Fibroblast of lung (primary cell): ENCODE results near the gene DNAH5. TPM values are rescaled to one million over a fixed set of nuclear protein-coding genes. Genes with fewer than 3 reads are reported as not detected.

Source experiments
- DNase-seq, 2 donors: peaks; one replicate each; pipeline versions ENCODE4 v3.0.0 to v3.0.0-alpha.2; 2010; ENCODE audit warnings: low read depth in 2 of 2
- H2AFZ ChIP-seq: 2 replicates; pipeline ENCODE4 v1.5.1; 2012; ENCODE audit warnings: low read length, control low read depth, inconsistent platforms
- H3K27ac ChIP-seq: 2 replicates; pipeline ENCODE4 v1.5.1; 2011; ENCODE audit warnings: low read length, control low read depth; ENCODE audit not compliant: insufficient read depth
- H3K27me3 ChIP-seq: 2 replicates; pipeline ENCODE4 v1.5.1; 2011; ENCODE audit warnings: mild to moderate bottlenecking, low read length; ENCODE audit not compliant: control insufficient read depth, insufficient read depth
- H3K36me3 ChIP-seq: 2 replicates; pipeline ENCODE4 v1.5.1; 2011; ENCODE audit warnings: low read length; ENCODE audit not compliant: control insufficient read depth, insufficient read depth
- H3K4me1 ChIP-seq: 2 replicates; pipeline ENCODE4 v1.5.1; 2011; ENCODE audit warnings: low read length; ENCODE audit not compliant: control insufficient read depth, insufficient read depth; ENCODE audit errors: extremely low read depth
- H3K4me2 ChIP-seq: 2 replicates; pipeline ENCODE4 v1.5.1; 2011; ENCODE audit warnings: low read length, control low read depth; ENCODE audit not compliant: insufficient read depth; ENCODE audit errors: extremely low read depth
- H3K4me3 ChIP-seq, 4 experiments: fragments of 200-600 bp in 1 of 4; sonication (generic) in 1 of 4; replicated peaks in 1 of 4; 2 replicates each; pipeline ENCODE4 v1.5.1; 2011 to 2016; ENCODE audit warnings: low read length in 4 of 4, low read depth in 3 of 4, mild to moderate bottlenecking in 3 of 4, control low read depth in 2 of 4, inconsistent platforms in 1 of 4, mixed read lengths in 1 of 4; ENCODE audit not compliant: insufficient read depth in 1 of 4; ENCODE audit errors: control extremely low read depth in 1 of 4
- H3K79me2 ChIP-seq: 2 replicates; pipeline ENCODE4 v1.5.1; 2012; ENCODE audit warnings: mild to moderate bottlenecking, low read length, inconsistent platforms; ENCODE audit not compliant: control insufficient read depth, insufficient read depth
- H3K9ac ChIP-seq: 2 replicates; pipeline ENCODE4 v1.5.1; 2011; ENCODE audit warnings: mild to moderate bottlenecking, low read length, control low read depth; ENCODE audit not compliant: insufficient read depth
- H3K9me3 ChIP-seq: 2 replicates; pipeline ENCODE4 v1.5.1; 2012; ENCODE audit warnings: low read depth, low read length; ENCODE audit not compliant: control insufficient read depth, insufficient read depth
- H4K20me1 ChIP-seq: 2 replicates; pipeline ENCODE4 v1.5.1; 2011; ENCODE audit warnings: low read length; ENCODE audit not compliant: control insufficient read depth, insufficient read depth; ENCODE audit errors: extremely low read depth
- EZH2 ChIP-seq: IDR thresholded peaks from 2 replicates; pipeline ENCODE4 v1.5.1; 2012; ENCODE audit warnings: low read length, control low read depth, mild to moderate bottlenecking; ENCODE audit errors: missing control alignments
- polyA plus RNA-seq, 2 donors: library from polyadenylated mRNA; depleted of rRNA in 1 of 2; stranded (reverse) in 1 of 2; unstranded in 1 of 2; fragments of >200 nt; gene quantifications; 2 replicates each; pipeline ENCODE4 v1.2.1, GENCODE V29; 2011 to 2012; ENCODE audit warnings: missing spikeins in 1 of 2
- total RNA-seq: library from RNA; depleted of rRNA; stranded (reverse); fragments of >200 nt; gene quantifications from 2 replicates; pipeline ENCODE4 v1.2.1, GENCODE V29; 2014
- TF ChIP-seq, protein P1 (sequence below), 2 donors: IDR thresholded peaks in 1 of 2; conservative IDR thresholded peaks in 1 of 2; 1 replicate in 1 of 2; 2 replicates in 1 of 2; pipeline ENCODE4 v1.5.1; 2011 to 2012; ENCODE audit warnings: low read length in 2 of 2, control low read depth in 1 of 2, inconsistent platforms in 1 of 2, low read depth in 1 of 2, mild to moderate bottlenecking in 1 of 2

The DNAH5 gene
- total and polyA plus RNA-seq, 2 donors (not counting 1 experiment from before 2014, with no cell fraction given): 2.1 to 3.1 TPM

DNA sequence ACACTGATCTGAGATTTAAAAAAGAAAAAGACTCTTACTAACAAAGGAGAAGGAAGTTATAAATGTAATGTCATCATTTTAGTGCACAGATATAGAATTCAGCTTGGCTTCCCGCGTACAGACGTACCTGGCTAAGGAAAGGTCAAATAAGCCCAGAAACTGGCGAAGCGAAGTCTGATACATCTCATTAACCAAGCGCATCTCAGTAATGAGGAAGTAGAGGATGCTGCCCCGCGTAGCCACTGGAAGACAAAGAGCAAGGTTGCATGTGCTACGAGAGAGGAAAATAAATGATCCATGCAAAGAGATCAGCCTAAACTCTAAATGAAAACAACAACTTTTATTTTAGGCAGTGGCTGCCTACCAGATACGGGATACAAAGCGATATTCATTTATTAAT is 208.8 kb downstream of the DNAH5 start:
- no peaks in the 10 kb centered on the region for H3K4me1 ChIP-seq
- no peaks in the 10 kb centered on the region for H3K79me2 ChIP-seq
- no peaks in the 10 kb centered on the region for H3K27me3 ChIP-seq
- no peak overlapping the region for H3K4me2 ChIP-seq
- TF ChIP-seq, protein P1, sequence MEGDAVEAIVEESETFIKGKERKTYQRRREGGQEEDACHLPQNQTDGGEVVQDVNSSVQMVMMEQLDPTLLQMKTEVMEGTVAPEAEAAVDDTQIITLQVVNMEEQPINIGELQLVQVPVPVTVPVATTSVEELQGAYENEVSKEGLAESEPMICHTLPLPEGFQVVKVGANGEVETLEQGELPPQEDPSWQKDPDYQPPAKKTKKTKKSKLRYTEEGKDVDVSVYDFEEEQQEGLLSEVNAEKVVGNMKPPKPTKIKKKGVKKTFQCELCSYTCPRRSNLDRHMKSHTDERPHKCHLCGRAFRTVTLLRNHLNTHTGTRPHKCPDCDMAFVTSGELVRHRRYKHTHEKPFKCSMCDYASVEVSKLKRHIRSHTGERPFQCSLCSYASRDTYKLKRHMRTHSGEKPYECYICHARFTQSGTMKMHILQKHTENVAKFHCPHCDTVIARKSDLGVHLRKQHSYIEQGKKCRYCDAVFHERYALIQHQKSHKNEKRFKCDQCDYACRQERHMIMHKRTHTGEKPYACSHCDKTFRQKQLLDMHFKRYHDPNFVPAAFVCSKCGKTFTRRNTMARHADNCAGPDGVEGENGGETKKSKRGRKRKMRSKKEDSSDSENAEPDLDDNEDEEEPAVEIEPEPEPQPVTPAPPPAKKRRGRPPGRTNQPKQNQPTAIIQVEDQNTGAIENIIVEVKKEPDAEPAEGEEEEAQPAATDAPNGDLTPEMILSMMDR (conservative IDR thresholded peaks at IDR 0.05 in 1 of 2, IDR thresholded peaks at IDR 0.05 in 1 of 2; ENCODE audit: low read depth in 1 of 2, low read length in 2 of 2): no peak
- TF ChIP-seq EZH2: no peak
- H3K27ac ChIP-seq: no peak overlapping the region
- no peaks in the 10 kb centered on the region for H3K36me3 ChIP-seq
- no peak overlapping the region for H3K4me3 ChIP-seq
- DNase-seq: no peak
- H3K9ac ChIP-seq: no peak overlapping the region
- no peak overlapping the region for H2AFZ ChIP-seq
- H4K20me1 ChIP-seq: no peaks in the 10 kb centered on the region
- H3K9me3 ChIP-seq: no peaks in the 10 kb centered on the region

DNA sequence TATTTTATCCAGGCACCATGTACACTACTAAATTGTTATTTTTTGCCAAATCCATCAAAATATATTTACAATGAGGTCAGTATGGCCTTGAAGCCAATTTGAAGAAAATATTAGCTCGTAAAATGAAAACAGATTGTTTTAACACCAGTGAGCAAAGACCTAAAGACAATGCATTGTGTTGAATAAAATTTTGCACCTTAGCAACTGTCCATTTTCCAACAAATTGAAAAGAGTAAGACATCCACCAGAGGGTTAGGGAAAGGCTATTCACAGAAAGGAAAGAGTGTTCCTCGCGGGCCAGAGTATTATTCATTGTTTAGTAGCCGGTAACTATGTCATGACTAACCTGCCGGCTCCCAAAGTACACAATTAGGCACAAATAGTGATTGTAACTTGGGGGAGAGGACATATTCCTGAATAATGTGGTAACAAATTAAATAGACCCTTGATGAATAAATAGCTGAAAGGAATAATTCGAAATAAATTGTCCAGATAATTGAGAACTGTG is 213.3 kb downstream of the DNAH5 start:
- H3K27ac ChIP-seq: no peak overlapping the region
- H3K79me2 ChIP-seq: no peaks in the 10 kb centered on the region
- TF ChIP-seq, protein P1 (conservative IDR thresholded peaks at IDR 0.05 in 1 of 2, IDR thresholded peaks at IDR 0.05 in 1 of 2; ENCODE audit: low read depth in 1 of 2, low read length in 2 of 2): no peak
- TF ChIP-seq EZH2: no peak
- H3K9ac ChIP-seq: no peak overlapping the region
- H3K27me3 ChIP-seq: no peaks in the 10 kb centered on the region
- no peaks in the 10 kb centered on the region for H4K20me1 ChIP-seq
- H3K36me3 ChIP-seq: no peaks in the 10 kb centered on the region
- DNase-seq: no peak
- H2AFZ ChIP-seq: no peak overlapping the region
- no peak overlapping the region for H3K4me2 ChIP-seq
- no peak overlapping the region for H3K4me3 ChIP-seq
- H3K4me1 ChIP-seq: no peaks in the 10 kb centered on the region
- H3K9me3 ChIP-seq: no peaks in the 10 kb centered on the region

DNA sequence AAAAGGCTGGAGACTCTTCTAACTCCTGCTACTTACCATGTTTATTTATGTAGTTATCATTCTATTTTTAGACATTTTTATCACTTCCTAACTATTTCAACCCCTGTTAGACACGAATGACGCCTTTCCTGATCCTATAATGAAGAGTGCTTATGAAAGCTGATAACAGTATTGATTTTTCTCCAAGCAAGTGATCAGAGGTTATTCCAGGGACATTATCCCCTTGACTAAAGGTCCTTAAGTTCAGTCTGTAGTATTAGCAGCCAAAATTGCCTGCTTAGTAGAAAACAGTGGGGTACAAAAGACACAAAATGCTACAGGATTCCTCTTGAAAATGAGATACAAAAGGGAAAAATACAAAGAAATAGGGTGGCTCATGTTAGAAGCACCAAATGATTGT is 235.6 kb downstream of the DNAH5 start:
- no peak overlapping the region for H3K9ac ChIP-seq
- DNase-seq: no peak
- H3K4me1 ChIP-seq: no peaks in the 10 kb centered on the region
- no peak overlapping the region for H3K4me2 ChIP-seq
- no peaks in the 10 kb centered on the region for H3K36me3 ChIP-seq
- TF ChIP-seq, protein P1 (conservative IDR thresholded peaks at IDR 0.05 in 1 of 2, IDR thresholded peaks at IDR 0.05 in 1 of 2; ENCODE audit: low read depth in 1 of 2, low read length in 2 of 2): no peak
- no peak for TF ChIP-seq EZH2
- H2AFZ ChIP-seq: no peak overlapping the region
- no peaks in the 10 kb centered on the region for H4K20me1 ChIP-seq
- no peak overlapping the region for H3K27ac ChIP-seq
- H3K27me3 ChIP-seq: no peaks in the 10 kb centered on the region
- H3K79me2 ChIP-seq: no peaks in the 10 kb centered on the region
- no peak overlapping the region for H3K4me3 ChIP-seq
- H3K9me3 ChIP-seq: no peaks in the 10 kb centered on the region
